HUES48 (cell line): ENCODE results near the gene CT55.
"Not testable (repeated sequence)": the region's sequence is repeated elsewhere in the genome, so short reads cannot be mapped to it uniquely, and the experiment has no call there.

Experiments
- H3K27ac ChIP-seq: one replicate; pipeline ENCODE4 v1.7.0; 2013; ENCODE audit warnings: low read depth, low read length, inconsistent platforms
- H3K27me3 ChIP-seq: 2 replicates; pipeline ENCODE4 v1.6.1; 2013; ENCODE audit warnings: mild to moderate bottlenecking, low read length; ENCODE audit not compliant: control insufficient read depth, insufficient read depth
- H3K36me3 ChIP-seq: 2 replicates; pipeline ENCODE4 v1.6.1; 2013; ENCODE audit warnings: low read length; ENCODE audit not compliant: control insufficient read depth, insufficient read depth
- H3K4me1 ChIP-seq: 2 replicates; pipeline ENCODE4 v1.6.1; 2013; ENCODE audit warnings: mild to moderate bottlenecking, low read length; ENCODE audit not compliant: control insufficient read depth, insufficient read depth
- H3K4me3 ChIP-seq: 2 replicates; pipeline ENCODE4 v1.5.1; 2013; ENCODE audit warnings: mild to moderate bottlenecking, low read depth, low read length
- H3K9ac ChIP-seq: 2 replicates; pipeline ENCODE4 v1.6.1; 2013; ENCODE audit warnings: mild to moderate bottlenecking, low read depth, low read length, moderate library complexity
- H3K9me3 ChIP-seq: 2 replicates; pipeline ENCODE4 v1.6.1; 2013; ENCODE audit warnings: low read length; ENCODE audit not compliant: control insufficient read depth, insufficient read depth

The CT55 gene

GRCh38 chrX:135168486-135168885 is 2.7 kb downstream of the CT55 start:
- H3K9ac ChIP-seq: no peak overlapping the region
- H3K36me3 ChIP-seq: no peaks in the 10 kb centered on the region
- H3K9me3 ChIP-seq: no peaks in the 10 kb centered on the region
- H3K27me3 ChIP-seq: peaks cover 2% of the 10 kb centered on the region; the same call in 1 of the 2 replicates
- H3K4me3 ChIP-seq: no peak overlapping the region
- H3K4me1 ChIP-seq: no peaks in the 10 kb centered on the region
- H3K27ac ChIP-seq: no peak overlapping the region

- H3K9me3 ChIP-seq, H3K27me3 ChIP-seq, H3K4me3 ChIP-seq, H3K27ac ChIP-seq, H3K4me1 ChIP-seq, H3K9ac ChIP-seq, H3K36me3 ChIP-seq: not testable (repeated sequence)
Measured at GRCh38 chrX:135154688-135155087, 16.5 kb downstream of the CT55 start.

GRCh38 chrX:135126145-135126544 is 45.1 kb downstream of the CT55 start:
- H3K36me3 ChIP-seq, H3K27me3 ChIP-seq, H3K27ac ChIP-seq, H3K4me3 ChIP-seq, H3K9me3 ChIP-seq, H3K9ac ChIP-seq, H3K4me1 ChIP-seq: not testable (repeated sequence)

GRCh38 chrX:135120056-135120576 is 51.1 kb downstream of the CT55 start, which contains the start of gene ETDB:
Gene ETDB (minus strand): TSS chrX:135120526. CDS start chrX:135119261, 1,265 bp downstream.
- H3K4me1 ChIP-seq, H3K27ac ChIP-seq, H3K4me3 ChIP-seq, H3K9me3 ChIP-seq, H3K27me3 ChIP-seq, H3K9ac ChIP-seq, H3K36me3 ChIP-seq: not testable (repeated sequence)

GRCh38 chrX:135116064-135116463 is 55.1 kb downstream of the CT55 start:
- H3K36me3 ChIP-seq, H3K9ac ChIP-seq, H3K4me1 ChIP-seq, H3K9me3 ChIP-seq, H3K27me3 ChIP-seq, H3K4me3 ChIP-seq, H3K27ac ChIP-seq: not testable (repeated sequence)

- no peaks in the 10 kb centered on the region for H3K4me1 ChIP-seq
- no peaks in the 10 kb centered on the region for H3K36me3 ChIP-seq
- H3K4me3 ChIP-seq: no peak overlapping the region
- no peaks in the 10 kb centered on the region for H3K27me3 ChIP-seq
- no peak overlapping the region for H3K27ac ChIP-seq
- H3K9me3 ChIP-seq: no peaks in the 10 kb centered on the region
- no peak overlapping the region for H3K9ac ChIP-seq
Measured at GRCh38 chrX:135114392-135114791, 56.8 kb downstream of the CT55 start.

- Histone ChIP-seq H3K4me3 (no peak overlapping the region), H3K9me3 (no peaks in the 10 kb centered on the region), H3K27me3 (no peaks in the 10 kb centered on the region), H3K36me3 (no peaks in the 10 kb centered on the region), H3K9ac (no peak overlapping the region), H3K4me1 (no peaks in the 10 kb centered on the region), H3K27ac (no peak overlapping the region)
Measured at GRCh38 chrX:135112743-135113142, 58.5 kb downstream of the CT55 start.

GRCh38 chrX:135112096-135112729 is 59.0 kb downstream of the CT55 start:
- Histone ChIP-seq H3K9me3 (no peaks in the 10 kb centered on the region), H3K4me3 (no peak overlapping the region), H3K27ac (no peak overlapping the region), H3K4me1 (no peaks in the 10 kb centered on the region), H3K36me3 (no peaks in the 10 kb centered on the region), H3K27me3 (no peaks in the 10 kb centered on the region), H3K9ac (no peak overlapping the region)

GRCh38 chrX:135109554-135109953 is 61.6 kb downstream of the CT55 start:
- Histone ChIP-seq H3K4me3 (no peak overlapping the region), H3K4me1 (no peaks in the 10 kb centered on the region), H3K27me3 (0 out of 2 replicates have a peak, but pooled peaks cover 4% of the 10 kb centered on the region), H3K9me3 (no peaks in the 10 kb centered on the region), H3K36me3 (no peaks in the 10 kb centered on the region), H3K27ac (no peak overlapping the region), H3K9ac (no peak overlapping the region)
